HUES64 (cell line): ENCODE data around the gene DAPK3.

Experiments
- H3K27ac ChIP-seq: 2 replicates; pipeline ENCODE4 v1.7.0; 2013; ENCODE audit warnings: low read depth, low read length, inconsistent platforms
- H3K27me3 ChIP-seq: 2 replicates; pipeline ENCODE4 v1.6.1; 2013; ENCODE audit warnings: mild to moderate bottlenecking, low read length; ENCODE audit not compliant: insufficient read depth
- H3K36me3 ChIP-seq: 2 replicates; pipeline ENCODE4 v1.6.1; 2013; ENCODE audit warnings: mild to moderate bottlenecking, low read length; ENCODE audit not compliant: insufficient read depth
- H3K4me1 ChIP-seq: 2 replicates; pipeline ENCODE4 v1.6.1; 2013; ENCODE audit warnings: mild to moderate bottlenecking, low read length, moderate library complexity; ENCODE audit not compliant: insufficient read depth
- H3K4me3 ChIP-seq: 2 replicates; pipeline ENCODE4 v1.5.1; 2013; ENCODE audit warnings: mild to moderate bottlenecking, low read length, moderate library complexity
- H3K9ac ChIP-seq: 2 replicates; pipeline ENCODE4 v1.6.1; 2013; ENCODE audit warnings: mild to moderate bottlenecking, low read depth, low read length
- H3K9me3 ChIP-seq: 2 replicates; pipeline ENCODE4 v1.6.1; 2013; ENCODE audit warnings: low read depth, low read length; ENCODE audit not compliant: insufficient read depth
- WGBS: fragments of 150-250, 120-280 bp; methylation state at CpG from one replicate; pipeline ENCODE4 v1.1.7; 2013; ENCODE audit warnings: missing lambda C conversion rate; 5-methylcytosine and 5-hydroxymethylcytosine counted together

The DAPK3 gene

DNA sequence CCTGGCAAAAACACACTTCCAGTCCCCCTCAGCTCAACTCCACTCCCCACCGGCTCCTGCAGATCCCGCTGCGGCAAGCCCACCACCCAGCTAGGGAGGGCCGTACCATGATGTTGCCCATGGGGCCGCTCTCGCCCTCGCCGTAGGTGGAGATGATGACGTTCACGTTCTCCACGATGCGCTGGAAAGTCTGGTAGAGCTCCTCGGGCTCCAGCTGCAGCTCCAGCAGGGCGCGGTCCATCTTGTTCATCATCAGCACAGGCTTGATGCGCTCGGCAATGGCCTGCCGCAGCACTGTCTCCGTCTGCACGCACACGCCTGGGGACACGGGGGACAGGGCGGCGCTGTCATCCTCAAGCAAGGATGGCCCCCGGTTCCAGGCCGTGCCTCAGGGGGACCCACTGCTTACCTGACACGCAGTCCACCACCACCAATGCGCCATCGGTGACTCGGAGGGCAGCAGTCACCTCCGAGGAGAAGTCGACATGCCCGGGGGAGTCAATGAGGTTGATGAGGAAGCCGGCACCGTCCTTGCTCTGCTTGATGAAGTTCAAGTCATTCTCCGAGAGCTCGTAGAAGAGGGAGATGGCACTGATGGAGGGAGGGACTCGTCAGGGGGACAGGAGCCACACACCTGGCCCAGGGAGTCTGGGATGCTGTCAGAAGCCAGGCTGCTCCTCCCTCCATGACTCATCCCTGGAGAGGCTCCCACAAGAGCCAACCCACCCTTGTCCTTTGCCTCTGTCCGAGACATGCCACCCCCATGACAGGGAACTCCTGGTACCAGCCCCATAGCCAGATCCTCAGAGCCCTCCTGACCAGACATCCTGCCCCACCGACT is 12.0 kb upstream of the DAPK3 start:
- no peaks in the 10 kb centered on the region for H3K9me3 ChIP-seq
- no peaks in the 10 kb centered on the region for H3K27me3 ChIP-seq
- H3K9ac ChIP-seq, result peak overlapping the region; percentile 100
- H3K4me1 ChIP-seq, result peaks cover 18% of the 10 kb centered on the region
- WGBS, result 94% methylated on average over 40 of the region's 40 CpGs
- peaks cover 68% of the 10 kb centered on the region for H3K36me3 ChIP-seq
- peak overlapping the region; percentile 95 for H3K27ac ChIP-seq
- H3K4me3 ChIP-seq, result peak overlapping the region; percentile 100; the same call in 1 of the 2 replicates

DNA sequence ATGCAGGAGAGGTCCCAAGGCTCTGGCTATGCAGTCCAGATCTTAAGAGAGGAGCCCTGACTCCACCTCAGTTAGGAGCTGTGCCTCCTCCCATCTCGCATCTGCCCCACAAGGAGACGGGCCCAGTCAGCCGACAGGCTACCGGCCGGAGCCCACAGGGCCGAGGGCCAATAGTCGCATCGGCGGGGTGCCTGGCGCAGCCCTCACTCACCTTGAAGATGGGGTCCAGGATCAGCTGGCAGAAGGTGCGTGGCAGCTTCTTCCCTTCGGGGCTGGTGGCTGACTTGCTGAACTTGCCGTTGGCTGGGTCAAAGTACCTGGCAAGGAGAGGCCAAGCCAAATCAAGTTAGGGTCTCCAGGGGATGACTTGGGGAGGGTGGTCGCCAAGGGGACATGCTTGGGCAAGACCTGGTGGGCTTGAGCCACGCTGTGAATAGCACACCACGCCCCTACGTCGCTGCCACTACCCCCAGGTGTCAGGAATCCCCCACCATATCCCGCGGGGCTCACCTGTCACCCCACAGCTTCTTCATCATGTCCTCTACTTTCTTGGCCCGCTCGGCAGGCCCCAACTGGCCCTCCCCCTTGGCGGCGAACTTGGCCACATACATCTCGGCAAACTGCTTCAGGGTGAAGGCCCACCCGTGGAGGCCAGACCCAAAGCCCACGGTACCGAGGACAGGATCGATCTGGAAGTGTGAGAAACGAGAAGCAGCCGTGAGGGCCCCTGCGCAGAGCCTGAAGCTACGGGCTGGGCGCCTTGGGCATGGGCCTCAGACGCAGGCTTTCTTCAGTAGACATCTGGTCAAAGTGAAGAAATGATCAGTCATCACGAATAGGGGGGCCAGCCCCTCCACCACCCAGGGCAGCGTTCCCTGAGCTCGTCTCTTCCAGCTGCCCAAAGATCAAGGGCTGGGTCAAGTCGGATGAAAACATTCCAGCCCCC is 11.1 kb upstream of the DAPK3 start:
- Histone ChIP-seq H3K36me3 (peaks cover 77% of the 10 kb centered on the region), H3K9ac (0 out of 2 replicates have a peak overlapping the region, but pooled peaks have one; percentile 6), H3K9me3 (no peaks in the 10 kb centered on the region), H3K4me3 (no peak overlapping the region), H3K4me1 (peaks cover 18% of the 10 kb centered on the region), H3K27ac (peak overlapping the region; percentile 95), H3K27me3 (no peaks in the 10 kb centered on the region)
- WGBS, result 94% methylated on average over 39 of the region's 39 CpGs

- H3K9ac ChIP-seq, result 0 out of 2 replicates have a peak overlapping the region, but pooled peaks have one; percentile 6
- H3K36me3 ChIP-seq, result peaks cover 84% of the 10 kb centered on the region
- no peaks in the 10 kb centered on the region for H3K27me3 ChIP-seq
- no peaks in the 10 kb centered on the region for H3K9me3 ChIP-seq
- WGBS, result 96% methylated on average over 10 of the region's 10 CpGs
- H3K4me3 ChIP-seq, result no peak overlapping the region
- H3K27ac ChIP-seq, result peak overlapping the region; percentile 51; the same call in 1 of the 2 replicates
- H3K4me1 ChIP-seq, result peaks cover 15% of the 10 kb centered on the region
Observed at GRCh38 chr19:3981373-3981735, 10.5 kb upstream of the DAPK3 start.

DNA sequence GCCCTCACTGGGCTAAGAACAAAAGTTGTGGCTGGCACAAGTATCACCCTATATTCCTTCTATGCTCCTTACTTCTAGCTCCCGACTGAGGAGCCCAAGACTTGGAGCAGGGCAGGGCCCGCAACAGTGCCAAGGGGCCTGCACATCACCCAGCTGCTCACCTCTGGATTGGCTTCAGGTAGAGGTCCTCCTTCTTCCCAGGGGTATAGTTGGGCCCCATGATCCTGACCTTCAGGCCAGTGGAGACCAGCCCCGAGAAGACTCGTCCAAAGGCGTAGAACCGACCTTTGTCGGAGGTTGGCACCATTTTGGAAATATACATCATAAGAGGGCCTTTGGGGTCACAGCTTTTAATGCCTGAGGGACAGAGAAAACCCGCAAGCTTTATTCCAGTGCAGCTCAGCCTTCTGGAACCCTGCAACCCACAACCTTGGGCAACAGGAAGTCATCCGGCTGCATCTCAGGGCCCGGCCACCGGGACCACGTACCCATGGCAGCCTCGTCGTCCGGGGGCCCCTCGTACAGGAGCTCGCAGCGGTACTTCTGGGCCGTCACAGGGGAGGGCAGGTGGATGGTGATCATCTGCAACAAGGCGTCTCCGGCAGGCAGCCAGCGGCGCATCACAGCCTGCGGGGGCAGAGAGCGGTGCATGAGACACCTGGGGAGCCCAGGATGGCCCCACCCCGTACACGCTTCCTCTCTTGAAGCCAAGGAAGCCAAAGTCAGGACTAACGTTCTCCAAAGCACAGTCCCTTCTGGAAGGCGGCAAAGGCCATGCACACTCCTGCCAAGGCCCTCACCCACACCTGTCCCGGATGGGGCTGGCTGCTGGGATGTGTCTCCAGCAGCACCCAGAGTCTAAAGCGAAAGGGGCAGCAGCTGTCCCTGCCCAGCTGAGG is 9.7 kb upstream of the DAPK3 start:
- WGBS, result 96% methylated on average over 31 of the region's 31 CpGs
- Histone ChIP-seq H3K9me3 (no peaks in the 10 kb centered on the region), H3K4me3 (no peak overlapping the region), H3K36me3 (peaks cover 91% of the 10 kb centered on the region), H3K27ac (peak overlapping the region; percentile 19; the same call in 1 of the 2 replicates), H3K27me3 (no peaks in the 10 kb centered on the region), H3K4me1 (peaks cover 7% of the 10 kb centered on the region; the same call in 1 of the 2 replicates), H3K9ac (no peak overlapping the region)

DNA sequence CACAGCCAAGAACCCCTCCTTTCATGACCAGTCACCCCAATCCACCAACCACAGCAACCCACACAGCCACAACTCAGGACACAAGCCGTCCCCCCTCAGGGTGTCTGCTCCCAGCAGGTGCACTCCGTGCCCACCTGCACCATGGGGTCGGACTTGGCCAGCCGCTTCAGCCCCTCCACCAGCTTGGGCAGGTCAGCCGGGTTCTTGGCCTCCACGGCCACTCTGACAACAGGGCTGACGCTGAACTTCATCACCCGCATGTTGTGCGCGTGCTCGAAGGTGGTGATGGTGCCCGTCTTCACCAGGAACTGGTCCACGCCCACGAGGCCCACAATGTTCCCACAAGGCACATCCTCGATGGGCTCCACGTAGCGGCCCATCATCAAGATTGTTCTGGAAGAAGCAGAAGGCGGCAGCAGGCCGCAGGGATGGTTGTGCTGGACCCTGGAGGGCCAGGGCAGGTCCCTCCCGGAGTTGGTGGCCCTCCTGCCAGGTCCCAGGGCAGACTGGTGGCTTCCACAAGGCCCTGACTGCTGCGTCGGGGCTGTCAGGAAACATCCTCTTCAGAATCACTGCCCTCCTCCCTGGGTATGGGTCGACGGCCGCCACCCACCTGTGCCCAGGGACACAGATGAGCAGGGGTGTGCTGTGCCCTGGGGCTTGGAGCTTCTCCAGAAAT is 8.9 kb upstream of the DAPK3 start:
- Histone ChIP-seq H3K27me3 (no peaks in the 10 kb centered on the region), H3K4me1 (peaks cover 7% of the 10 kb centered on the region; the same call in 1 of the 2 replicates), H3K4me3 (no peak overlapping the region), H3K9me3 (no peaks in the 10 kb centered on the region), H3K9ac (no peak overlapping the region), H3K36me3 (peaks cover 99% of the 10 kb centered on the region), H3K27ac (peak overlapping the region; percentile 10; the same call in 1 of the 2 replicates)
- WGBS, result 96% methylated on average over 25 of the region's 25 CpGs

DNA sequence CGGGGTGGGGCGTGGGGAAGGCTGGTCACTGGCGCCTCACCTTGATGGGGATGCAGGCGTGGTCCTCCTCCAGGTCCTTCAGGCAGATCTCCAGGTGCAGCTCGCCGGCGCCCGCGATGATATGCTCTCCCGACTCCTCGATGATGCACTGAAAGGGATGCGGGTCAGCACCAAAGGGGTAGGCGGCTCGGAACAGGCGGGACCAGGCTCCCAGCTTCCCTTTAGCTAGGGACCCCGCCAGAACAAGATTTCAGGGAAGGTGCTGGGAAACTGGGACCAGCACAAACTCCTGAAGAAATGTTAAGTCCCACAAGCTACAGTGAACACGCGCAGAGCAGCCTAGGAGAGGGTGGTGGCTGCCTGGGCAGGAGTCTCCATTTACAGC is 8.4 kb upstream of the DAPK3 start:
- Histone ChIP-seq H3K36me3 (peaks cover 94% of the 10 kb centered on the region), H3K27me3 (no peaks in the 10 kb centered on the region), H3K4me1 (peaks cover 7% of the 10 kb centered on the region; the same call in 1 of the 2 replicates), H3K27ac (no peak overlapping the region), H3K4me3 (no peak overlapping the region), H3K9ac (no peak overlapping the region), H3K9me3 (no peaks in the 10 kb centered on the region)
- WGBS, result 96% methylated on average over 18 of the region's 18 CpGs

- H3K9me3 ChIP-seq, result no peaks in the 10 kb centered on the region
- WGBS, result 96% methylated on average over 19 of the region's 19 CpGs
- no peaks in the 10 kb centered on the region for H3K27me3 ChIP-seq
- H3K36me3 ChIP-seq, result peaks cover 82% of the 10 kb centered on the region
- no peak overlapping the region for H3K4me3 ChIP-seq
- no peak overlapping the region for H3K9ac ChIP-seq
- H3K4me1 ChIP-seq, result no peaks in the 10 kb centered on the region; the same call in 1 of the 2 replicates
- no peak overlapping the region; the same call in 1 of the 2 replicates for H3K27ac ChIP-seq
Observed at GRCh38 chr19:3978145-3978544, 7.2 kb upstream of the DAPK3 start.

DNA sequence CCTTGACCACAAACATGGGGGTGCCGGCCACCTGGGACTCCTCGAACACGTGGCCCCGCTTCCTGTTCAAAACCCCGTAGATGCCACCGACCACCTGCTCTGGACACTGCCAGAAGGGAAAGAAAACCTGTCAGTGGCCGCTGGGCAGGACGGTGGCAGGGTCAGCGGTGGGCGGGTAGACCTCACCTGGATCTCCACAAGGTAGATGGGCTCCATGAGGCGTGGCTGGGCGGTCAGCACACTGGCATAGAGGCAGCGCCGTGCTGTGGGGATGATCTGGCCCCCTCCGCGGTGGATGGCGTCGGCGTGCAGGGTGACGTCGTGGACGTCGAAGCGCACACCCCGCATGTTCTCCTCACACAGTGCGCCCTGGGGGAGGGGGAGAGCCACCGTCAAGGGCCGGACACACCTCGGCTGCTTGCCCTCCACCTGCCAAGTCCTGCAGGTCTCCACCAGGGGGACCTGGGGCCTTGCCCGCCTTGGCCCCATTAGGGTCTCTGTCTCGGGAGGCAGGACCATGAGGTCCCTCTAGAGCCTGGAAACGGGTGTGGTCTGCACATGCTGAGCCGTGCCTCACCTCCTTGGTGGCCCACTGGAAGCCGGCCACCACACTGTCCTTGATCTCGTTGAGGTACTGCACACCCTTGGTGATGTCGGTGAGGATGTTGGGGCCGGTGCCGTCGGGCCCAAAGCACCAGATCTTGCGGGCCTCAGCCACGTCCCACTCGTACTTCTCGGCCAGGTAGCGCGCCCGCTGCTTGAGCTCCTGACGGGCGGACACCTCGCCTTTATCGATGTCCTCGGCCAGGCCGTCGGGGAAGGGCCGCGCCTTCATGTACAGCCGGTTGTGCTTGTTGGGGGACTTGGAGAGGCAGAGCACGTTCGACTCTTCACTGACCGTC is 6.6 kb upstream of the DAPK3 start:
- peak overlapping the region; percentile 5; the same call in 1 of the 2 replicates for H3K27ac ChIP-seq
- H3K9me3 ChIP-seq, result no peaks in the 10 kb centered on the region
- no peak overlapping the region for H3K4me3 ChIP-seq

DNA sequence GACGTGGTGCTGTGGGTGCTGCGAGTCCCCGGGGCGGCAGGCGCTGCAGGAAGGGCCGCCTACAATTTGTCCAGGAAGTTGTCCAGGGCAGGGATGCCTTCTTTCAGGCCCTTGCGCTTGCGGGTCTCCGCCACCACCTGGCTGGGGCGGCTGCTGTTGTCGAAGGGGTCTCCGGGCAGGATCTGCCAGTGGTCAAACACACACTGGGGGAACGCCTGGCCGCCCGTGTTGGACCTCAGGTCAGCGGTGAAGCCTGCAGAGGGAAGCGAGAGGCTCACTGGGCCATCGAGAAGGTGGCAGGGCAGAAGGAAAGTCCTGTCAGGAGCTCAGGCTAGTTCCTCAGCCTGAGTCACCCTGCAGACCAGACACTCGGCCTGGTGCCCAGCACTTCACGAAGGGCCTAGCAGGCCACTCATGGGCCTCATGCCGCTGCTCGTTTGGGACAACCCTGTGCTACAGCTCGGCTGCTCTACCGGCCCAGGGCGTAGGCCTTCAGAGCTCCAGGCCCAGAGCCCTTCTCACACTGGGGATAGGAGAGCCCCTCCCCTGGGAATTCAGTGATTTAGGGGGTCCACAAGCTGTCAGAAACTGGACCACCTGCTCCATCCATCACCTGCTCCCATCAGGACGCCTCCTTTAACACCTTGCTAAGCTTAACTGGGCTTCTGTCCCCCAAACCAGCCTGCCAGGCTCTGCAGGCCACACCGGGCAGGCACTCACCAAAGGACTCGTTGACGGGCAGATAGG is 5.8 kb upstream of the DAPK3 start:
- Histone ChIP-seq H3K27ac (peak overlapping the region; percentile 5; the same call in 1 of the 2 replicates), H3K27me3 (no peaks in the 10 kb centered on the region), H3K9ac (no peak overlapping the region), H3K4me3 (no peak overlapping the region), H3K36me3 (peaks cover 73% of the 10 kb centered on the region), H3K9me3 (no peaks in the 10 kb centered on the region), H3K4me1 (no peaks in the 10 kb centered on the region)
- 94% methylated on average over 29 of the region's 29 CpGs for WGBS

More for the DNA sequence above, 6.6 kb upstream of the DAPK3 start:
- Histone ChIP-seq H3K36me3 (peaks cover 79% of the 10 kb centered on the region), H3K4me1 (no peaks in the 10 kb centered on the region), H3K9ac (no peak overlapping the region), H3K27me3 (no peaks in the 10 kb centered on the region)
- WGBS, result 95% methylated on average over 59 of the region's 59 CpGs
